ENCODE results near the gene NDUFA9.

Gene NDUFA9
- total RNA-seq = 8.3 to 11.9 (median 9.1) reads per million in 4 donors

DNA sequence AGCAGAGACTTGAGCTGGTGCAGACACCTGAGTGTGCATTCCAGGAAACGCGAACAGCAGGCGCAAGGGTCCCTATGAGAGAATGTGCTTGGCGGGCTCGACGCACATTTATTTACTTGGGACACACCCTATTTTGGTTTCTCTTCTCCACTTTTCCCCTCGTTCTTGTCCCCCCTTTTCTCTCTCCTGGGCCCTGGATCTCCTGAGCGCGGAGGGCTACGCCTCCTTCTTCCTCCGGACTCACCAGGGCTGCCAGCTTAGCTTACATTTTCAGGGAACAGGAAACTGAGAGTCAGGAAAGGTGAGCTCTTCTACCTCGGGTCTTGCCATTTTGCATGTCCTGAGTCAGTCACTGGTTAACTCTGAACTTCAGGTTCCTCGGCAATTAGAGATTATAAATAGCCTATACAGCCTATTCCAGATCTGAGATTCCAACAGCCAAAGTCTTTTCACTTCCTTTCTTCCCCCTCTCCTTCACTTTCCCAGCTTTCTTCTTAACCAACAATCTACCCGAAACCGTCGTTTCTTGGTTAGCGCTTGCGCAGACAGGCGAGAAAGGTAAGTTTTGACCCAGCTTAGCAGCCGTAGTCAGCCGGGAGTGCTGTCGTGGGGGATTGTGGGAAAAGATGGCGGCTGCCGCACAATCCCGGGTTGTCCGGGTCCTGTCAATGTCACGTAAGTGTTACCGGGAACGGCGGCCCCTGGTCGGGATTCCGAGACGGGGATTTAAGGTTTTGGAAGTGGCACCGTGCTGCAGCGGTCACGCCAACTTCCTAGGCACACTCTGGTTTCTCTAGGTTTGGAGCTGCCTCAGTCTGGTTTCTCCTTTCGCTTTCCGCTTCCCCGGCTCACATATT lies at the start of gene NDUFA9, which contains the start of gene AKAP3:
NDUFA9 (plus strand) TSS at position 614 of the 857 bp plus-strand sequence; CDS start at position 627, 13 bp downstream.
AKAP3 (minus strand) TSS at position 551 of the 857 bp plus-strand sequence. CDS start 10,855 bp downstream, outside the sequence.
- peak; percentile 52 to 82 (median 67) for DNase-seq

DNA sequence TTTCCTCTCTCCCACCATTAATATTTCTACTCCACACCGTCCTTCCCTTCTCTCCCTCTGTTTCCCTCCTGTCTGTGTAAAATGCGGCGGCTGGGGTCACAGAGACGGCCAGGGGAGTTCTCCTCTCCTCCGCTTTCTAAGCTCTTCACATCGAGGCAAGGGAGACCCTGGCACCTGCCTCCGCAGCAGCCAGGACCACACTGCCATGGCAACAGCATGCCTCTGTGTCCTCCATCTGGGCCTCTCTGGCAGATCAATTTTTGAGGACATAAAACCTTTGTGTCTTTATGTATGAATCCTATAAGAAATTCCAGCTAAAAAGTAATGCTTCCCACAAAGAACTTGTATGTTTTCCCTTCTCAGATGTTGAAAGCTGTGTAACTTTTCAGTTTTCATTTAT lies 45.5 kb upstream of the NDUFA9 start:
- DNase-seq = no peak

- DNase-seq = no peak
Observed at GRCh38 chr12:4603946-4604345, 45.0 kb upstream of the NDUFA9 start.

- peak; percentile 47 to 85 (median 66) for DNase-seq
Observed at GRCh38 chr12:4604684-4605193, 44.2 kb upstream of the NDUFA9 start.

DNA sequence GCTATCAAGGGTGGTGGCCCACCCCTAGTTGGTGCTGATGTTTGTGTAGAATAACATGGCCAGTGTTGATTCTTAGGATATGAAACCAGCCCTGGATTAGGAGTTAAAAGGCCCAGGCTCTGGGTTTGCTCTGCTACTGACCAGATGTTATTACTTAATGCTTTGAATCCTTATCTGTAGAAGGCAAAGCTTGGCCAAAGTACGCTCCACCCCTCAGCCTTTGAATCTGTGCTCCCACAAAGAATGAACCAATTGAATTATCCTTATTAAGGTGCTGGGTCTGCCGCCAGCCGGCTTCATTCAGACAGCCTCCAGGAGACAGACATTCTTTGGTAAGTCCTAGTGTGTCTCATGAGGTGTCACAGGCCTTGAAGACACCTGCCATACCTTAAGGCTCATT lies 41.9 kb upstream of the NDUFA9 start:
- DNase-seq = no peak

- no peak for DNase-seq
Observed at GRCh38 chr12:4609071-4609470, 39.8 kb upstream of the NDUFA9 start.

- DNase-seq = no peak
Observed at GRCh38 chr12:4610481-4610880, 38.4 kb upstream of the NDUFA9 start.

DNA sequence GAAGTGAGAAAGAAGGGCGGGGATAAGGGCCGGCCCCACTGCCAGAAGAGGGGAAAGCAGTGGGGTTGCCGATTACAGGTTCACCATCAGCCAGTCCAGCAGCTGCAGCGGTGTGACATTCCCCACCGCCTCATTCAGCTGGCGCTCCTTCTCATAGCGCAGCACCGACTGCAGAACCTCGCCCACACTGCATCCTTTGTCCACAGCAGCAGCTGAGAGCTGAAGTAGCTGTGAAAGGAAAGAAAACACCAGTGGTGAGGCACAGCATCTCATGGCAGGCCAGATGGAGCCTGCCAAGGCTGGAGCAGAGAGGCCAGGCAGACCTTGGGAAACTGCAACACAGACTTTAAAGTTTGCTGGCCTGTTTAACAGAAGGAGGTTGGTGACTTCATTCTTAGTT lies 33.2 kb upstream of the NDUFA9 start:
- no peak for DNase-seq

DNA sequence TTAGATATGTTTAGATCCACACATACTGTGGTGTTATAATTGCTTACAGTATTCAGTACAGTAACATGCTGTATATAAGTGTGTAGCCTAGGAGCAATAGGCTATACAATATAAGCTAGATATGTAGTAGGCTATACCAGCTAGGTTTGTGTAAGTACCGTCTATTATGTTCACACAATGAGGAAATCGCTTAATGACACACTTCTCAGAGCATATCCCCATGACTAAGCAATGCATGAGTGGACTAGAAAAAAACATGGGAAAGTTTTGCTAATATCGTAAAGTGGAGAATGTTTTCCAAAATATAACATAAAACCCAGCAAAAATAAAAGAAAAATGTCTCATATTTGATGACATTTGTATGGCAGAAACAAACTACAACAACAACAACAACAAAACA lies 27.4 kb upstream of the NDUFA9 start:
- DNase-seq = no peak

DNA sequence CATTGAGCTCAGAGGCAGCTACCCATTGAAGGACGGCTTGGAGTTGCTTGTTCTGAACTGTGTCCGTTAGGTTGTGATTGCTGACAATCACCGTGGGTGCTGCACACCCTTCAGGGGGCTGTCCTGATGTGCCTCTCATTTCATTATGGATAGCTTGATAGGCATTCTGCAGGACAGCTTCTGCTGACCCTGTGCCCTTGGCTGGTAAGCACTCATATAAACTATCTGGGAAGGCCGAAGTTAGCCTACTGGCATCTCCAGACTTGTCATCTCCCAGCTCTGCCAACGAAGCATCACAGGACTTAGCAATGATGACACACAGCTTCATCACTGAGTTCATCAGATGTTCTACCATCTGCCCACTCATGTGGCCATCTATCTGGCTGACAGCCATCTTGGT lies 22.4 kb upstream of the NDUFA9 start:
- no peak for DNase-seq

GRCh38 chr12:4628406-4628805 lies 20.5 kb upstream of the NDUFA9 start:
- DNase-seq = no peak

DNA sequence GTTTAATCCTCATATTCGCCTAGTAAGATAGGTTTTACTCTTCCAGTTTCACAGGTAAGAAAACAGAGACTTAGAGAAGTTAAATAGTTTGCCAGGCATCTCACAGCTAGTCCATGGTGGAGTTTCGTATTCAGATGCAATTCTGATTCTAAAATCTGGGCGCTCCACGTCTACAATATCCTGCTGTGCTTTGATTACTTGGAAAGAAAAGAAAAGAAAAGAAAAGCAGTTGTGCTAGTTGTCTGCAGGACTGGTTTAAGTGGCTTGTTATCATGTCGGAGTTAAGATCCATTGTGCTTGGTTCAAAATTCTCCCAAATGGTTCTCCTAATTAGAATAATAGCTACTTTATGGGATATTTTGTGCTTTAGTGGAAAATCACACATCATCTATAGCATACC lies 18.7 kb upstream of the NDUFA9 start:
- no peak for DNase-seq

DNA sequence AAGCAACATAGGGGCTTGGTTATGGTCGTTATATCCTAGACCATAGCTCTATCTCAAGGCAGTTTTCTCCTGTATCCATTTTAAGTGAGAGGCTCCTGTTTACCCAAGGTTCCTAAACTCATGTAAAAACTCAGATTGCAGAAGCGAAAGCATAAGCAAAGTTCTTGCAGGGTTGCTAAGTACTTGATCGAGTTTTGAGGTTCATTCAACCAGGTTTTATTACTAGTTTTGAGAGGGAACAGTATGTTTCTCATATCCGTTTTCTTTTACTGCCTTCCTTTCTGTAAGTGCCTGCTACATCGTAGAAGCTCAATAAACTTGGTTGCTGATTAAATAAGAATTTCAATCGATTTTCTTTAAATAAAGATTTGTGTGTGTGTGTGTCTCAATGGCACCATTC lies 5.2 kb upstream of the NDUFA9 start:
- DNase-seq = no peak

DNA sequence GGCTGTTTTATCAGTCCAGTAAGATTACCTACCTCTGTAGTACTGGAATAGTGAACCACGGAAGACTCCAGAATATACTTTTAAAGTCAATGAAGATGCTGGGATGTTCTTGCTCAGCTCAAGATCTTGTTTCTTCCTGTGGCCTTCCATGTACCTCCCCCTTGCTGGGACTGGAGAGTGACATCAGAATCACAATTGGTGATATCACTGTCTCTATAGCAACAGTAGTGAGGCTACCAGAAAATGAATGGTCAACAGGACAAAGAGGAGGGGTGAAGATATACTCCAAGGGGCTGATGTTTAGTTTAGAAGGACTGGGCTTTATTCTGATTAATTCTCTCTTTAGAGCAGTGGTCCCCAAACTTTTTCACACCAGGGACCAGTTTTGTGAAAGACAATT lies 3.9 kb upstream of the NDUFA9 start:
- no peak for DNase-seq

DNA sequence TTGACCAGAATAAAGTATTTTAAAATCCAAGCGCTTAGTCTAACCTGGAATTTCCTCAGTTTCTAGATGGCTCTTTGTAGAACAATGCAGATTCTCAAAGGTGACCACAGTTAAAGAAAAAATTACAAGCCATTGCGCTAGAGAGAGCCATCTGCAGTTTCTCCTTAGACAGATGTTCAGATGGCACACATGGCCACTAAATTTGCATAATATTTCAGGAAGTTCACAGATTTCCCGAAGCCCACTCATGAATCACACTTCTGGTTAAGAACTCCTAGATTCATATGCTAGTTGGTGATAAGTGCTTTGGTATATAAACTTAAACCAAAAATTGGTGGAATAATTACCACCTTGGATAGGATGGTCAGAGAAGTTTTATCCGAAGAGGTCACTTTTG lies 812 bp upstream of the NDUFA9 start:
- DNase-seq = no peak

DNA sequence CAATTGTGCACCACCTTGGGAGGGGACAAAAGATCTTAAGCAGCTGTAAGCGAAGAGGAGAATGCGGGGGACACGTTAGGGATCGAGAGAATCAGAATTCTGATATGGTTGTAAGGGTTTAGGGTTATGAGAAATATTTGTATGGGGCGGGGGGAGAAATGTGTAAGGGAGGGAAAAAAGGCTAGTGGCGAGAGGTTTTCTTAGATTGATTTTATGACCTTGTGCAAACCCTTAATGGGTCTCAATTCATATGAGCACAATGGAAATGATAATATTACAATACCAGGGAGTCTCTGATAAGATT lies 396 bp downstream of the NDUFA9 start:
- no peak for DNase-seq

GRCh38 chr12:4653257-4653656 lies 4.3 kb downstream of the NDUFA9 start:
- DNase-seq = no peak

DNA sequence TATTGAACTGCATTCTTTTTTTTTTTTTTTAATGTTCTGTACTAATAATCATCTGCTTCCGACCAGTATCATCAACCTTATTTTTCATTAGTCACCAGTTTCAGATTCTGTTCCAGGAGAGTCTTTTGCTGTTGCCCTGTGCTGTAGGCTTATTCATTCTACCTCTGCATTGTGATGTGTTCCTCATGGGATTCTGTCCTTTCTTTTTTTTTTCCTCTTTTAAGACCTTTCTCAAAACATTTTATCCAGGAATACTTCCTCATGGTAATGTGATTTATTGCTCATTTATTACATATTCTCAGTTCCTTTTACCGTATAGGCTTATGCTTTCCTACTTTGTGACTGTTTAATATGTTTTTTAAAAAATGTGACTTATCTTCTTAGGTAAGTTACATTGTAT lies 4.8 kb downstream of the NDUFA9 start:
- DNase-seq = no peak

DNA sequence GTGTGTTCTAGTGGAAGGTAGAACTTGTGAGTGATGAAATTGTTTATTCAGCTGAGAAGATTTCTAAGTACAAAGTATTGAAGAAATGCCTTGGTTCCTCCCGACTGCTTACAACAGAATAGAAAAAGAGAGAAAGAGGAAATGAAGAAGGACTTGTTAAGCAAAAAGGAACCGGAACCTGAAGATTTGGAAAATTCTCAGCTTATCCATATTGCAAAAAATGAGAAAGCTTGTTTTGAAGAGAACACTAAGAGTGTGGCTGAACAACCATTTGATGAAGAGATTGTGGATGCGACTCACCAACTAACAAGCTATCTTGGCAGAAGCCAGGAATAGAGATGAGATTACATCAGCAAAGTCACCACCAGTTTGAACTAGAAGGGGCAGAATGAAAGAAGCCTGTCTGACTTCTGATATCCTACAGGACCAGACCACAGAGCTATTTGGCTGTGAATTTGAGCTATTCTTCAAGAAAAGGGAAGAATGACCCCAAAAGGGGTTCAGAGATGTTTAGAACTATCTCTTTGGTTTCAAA lies 15.1 kb downstream of the NDUFA9 start:
- DNase-seq = no peak

- no peak for DNase-seq
Observed at GRCh38 chr12:4665236-4665635, 16.3 kb downstream of the NDUFA9 start.

DNA sequence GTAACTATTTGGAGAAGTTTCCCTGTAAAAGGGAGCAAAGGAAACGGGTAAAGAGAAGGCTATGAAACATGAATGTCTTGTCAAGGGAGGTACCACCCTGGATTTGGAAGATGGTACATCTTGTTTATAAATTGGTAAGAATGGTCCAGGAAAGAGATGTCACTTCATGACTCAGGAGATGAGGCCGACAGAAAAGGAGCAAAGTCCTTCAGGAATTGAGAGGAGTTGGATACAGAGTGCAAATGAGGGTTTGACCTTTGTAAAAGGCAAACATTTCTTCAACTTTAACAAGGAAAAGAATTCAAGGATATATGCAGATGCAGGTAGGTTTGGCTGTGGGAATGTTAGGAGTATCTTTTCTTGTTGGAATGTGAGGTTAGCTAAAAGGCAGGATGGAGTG lies 30.8 kb downstream of the NDUFA9 start:
- no peak for DNase-seq

GRCh38 chr12:4681732-4682131 lies 32.8 kb downstream of the NDUFA9 start:
- no peak for DNase-seq

DNA sequence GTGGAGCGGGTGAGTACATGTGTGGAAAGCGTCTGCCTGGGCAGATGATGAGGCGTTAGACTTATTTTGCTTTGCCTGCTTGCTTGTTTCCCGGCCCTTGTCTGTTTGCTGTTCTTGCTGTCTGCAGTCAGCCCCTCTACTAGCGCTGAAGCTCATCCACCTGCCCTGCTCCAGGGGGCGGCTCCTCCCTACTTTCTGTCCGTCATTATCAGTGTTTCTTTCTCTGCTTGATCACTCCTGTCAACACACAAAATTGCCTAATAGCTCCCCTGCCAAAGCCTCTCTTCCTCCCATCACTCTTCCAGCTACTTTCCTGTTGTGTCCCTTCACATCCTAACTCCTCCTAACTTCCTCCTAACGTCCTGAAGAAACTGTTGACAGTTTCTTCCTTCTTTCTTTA lies 36.4 kb downstream of the NDUFA9 start:
- no peak for DNase-seq

- DNase-seq = no peak
Observed at GRCh38 chr12:4690760-4691159, 41.8 kb downstream of the NDUFA9 start.

All from T-helper 1 cell (primary cell).